ENCODE measurements around the gene HOXD12.

DNA sequence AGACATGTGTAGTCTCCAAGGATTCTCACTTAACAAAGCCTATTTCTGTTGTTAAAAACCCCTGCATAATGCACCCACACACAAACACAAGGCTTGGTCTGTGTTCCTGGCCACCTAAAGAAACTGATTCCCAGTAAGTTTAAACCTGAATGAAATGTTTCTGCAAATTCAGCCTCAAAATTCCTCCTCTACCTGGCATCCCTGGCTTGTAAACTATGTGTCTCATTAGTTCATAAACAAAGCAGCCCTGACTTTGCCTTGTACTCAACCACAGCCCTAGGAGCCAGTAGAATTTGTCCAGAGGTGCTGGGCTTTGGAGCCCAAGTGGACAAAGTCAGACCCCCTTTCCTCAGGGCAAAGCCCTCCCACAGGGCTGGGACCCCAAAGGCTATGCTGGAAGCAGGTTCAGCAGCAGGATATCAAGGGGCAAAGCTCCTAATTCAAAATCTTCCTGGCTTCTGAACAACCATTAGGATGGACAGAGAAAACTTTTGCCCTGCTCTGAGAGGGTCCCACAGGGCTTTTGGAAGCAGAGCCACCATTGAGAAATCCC is 9.7 kb upstream of the HOXD12 start:
- TF ChIP-seq, protein P1, sequence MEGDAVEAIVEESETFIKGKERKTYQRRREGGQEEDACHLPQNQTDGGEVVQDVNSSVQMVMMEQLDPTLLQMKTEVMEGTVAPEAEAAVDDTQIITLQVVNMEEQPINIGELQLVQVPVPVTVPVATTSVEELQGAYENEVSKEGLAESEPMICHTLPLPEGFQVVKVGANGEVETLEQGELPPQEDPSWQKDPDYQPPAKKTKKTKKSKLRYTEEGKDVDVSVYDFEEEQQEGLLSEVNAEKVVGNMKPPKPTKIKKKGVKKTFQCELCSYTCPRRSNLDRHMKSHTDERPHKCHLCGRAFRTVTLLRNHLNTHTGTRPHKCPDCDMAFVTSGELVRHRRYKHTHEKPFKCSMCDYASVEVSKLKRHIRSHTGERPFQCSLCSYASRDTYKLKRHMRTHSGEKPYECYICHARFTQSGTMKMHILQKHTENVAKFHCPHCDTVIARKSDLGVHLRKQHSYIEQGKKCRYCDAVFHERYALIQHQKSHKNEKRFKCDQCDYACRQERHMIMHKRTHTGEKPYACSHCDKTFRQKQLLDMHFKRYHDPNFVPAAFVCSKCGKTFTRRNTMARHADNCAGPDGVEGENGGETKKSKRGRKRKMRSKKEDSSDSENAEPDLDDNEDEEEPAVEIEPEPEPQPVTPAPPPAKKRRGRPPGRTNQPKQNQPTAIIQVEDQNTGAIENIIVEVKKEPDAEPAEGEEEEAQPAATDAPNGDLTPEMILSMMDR (IDR thresholded peaks at IDR 0.05), result no peak
- TF ChIP-seq, protein P2, sequence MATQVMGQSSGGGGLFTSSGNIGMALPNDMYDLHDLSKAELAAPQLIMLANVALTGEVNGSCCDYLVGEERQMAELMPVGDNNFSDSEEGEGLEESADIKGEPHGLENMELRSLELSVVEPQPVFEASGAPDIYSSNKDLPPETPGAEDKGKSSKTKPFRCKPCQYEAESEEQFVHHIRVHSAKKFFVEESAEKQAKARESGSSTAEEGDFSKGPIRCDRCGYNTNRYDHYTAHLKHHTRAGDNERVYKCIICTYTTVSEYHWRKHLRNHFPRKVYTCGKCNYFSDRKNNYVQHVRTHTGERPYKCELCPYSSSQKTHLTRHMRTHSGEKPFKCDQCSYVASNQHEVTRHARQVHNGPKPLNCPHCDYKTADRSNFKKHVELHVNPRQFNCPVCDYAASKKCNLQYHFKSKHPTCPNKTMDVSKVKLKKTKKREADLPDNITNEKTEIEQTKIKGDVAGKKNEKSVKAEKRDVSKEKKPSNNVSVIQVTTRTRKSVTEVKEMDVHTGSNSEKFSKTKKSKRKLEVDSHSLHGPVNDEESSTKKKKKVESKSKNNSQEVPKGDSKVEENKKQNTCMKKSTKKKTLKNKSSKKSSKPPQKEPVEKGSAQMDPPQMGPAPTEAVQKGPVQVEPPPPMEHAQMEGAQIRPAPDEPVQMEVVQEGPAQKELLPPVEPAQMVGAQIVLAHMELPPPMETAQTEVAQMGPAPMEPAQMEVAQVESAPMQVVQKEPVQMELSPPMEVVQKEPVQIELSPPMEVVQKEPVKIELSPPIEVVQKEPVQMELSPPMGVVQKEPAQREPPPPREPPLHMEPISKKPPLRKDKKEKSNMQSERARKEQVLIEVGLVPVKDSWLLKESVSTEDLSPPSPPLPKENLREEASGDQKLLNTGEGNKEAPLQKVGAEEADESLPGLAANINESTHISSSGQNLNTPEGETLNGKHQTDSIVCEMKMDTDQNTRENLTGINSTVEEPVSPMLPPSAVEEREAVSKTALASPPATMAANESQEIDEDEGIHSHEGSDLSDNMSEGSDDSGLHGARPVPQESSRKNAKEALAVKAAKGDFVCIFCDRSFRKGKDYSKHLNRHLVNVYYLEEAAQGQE (IDR thresholded peaks at IDR 0.05; ENCODE audit: insufficient read depth in 1 of 2, low read depth in 2 of 2, low read length in 1 of 2), result no peak
- TF ChIP-seq TCF7L2 (IDR thresholded peaks at IDR 0.05; ENCODE audit: low read depth, low read length) (no peak), POLR2AphosphoS5 (IDR thresholded peaks at IDR 0.05; ENCODE audit: low read depth, low read length) (no peak)

Data from Panc1 (cell line).